Loucy (cell line): ENCODE results near the gene COL23A1.

Experiments used
- CTCF ChIP-seq: fragments of 200-600 bp; sonication (generic); conservative IDR thresholded peaks from 2 replicates; pipeline ENCODE4 v1.5.1; 2014; ENCODE audit warnings: mild to moderate bottlenecking, antibody characterized with exemption, low read length
- EZH2phosphoT487 ChIP-seq: fragments of 200-600 bp; IDR thresholded peaks from 2 replicates; pipeline ENCODE4 v1.6.1; 2018; ENCODE audit warnings: antibody characterized with exemption, mild to moderate bottlenecking, moderate library complexity, borderline replicate concordance

- no peak for TF ChIP-seq CTCF
- no peak for TF ChIP-seq EZH2phosphoT487
Measured at GRCh38 chr5:178399701-178400095, 190.5 kb downstream of the COL23A1 start.
